A549 (cell line): ENCODE results near the gene BASP1.

Experiments used
- CHD2 ChIP-seq: fragments of 150-350 bp; IDR thresholded peaks from 2 replicates; pipeline ENCODE4 v1.6.1; 2014; ENCODE audit warnings: low read length; ENCODE audit not compliant: partially characterized antibody
- CTCF ChIP-seq: fragments of >200 bp; sonication (Bioruptor Twin); formaldehyde crosslinking; IDR thresholded peaks from 3 replicates; pipeline ENCODE4 v1.5.1; 2016
- ESRRA ChIP-seq: fragments of 150-350 bp; IDR thresholded peaks from 2 replicates; pipeline ENCODE4 v1.6.1; 2014; ENCODE audit warnings: mild to moderate bottlenecking, low read length, borderline replicate concordance
- FOXS1 ChIP-seq: fragments of 250-450 bp; sonication (Bioruptor Pico); IDR thresholded peaks from 2 replicates; pipeline ENCODE4 v1.5.0; 2020; ENCODE audit warnings: mild to moderate bottlenecking, moderate library complexity
- MAX ChIP-seq: IDR thresholded peaks from 2 replicates; pipeline ENCODE4 v1.6.1; 2012
- MAZ ChIP-seq: fragments of 150-350 bp; IDR thresholded peaks from 2 replicates; pipeline ENCODE4 v1.6.1; 2014; ENCODE audit warnings: antibody characterized with exemption, low read depth, low read length, borderline replicate concordance
- NFE2L2 ChIP-seq: fragments of 150-350 bp; conservative IDR thresholded peaks from 2 replicates; pipeline ENCODE4 v1.6.1; 2014; ENCODE audit warnings: low read length
- POLR2A ChIP-seq: IDR thresholded peaks from 2 replicates; pipeline ENCODE4 v1.6.1; 2012; ENCODE audit warnings: mild to moderate bottlenecking, low read length
- RFX5 ChIP-seq: fragments of 450-650 bp; IDR thresholded peaks from 2 replicates; pipeline ENCODE4 v1.7.1; 2014; ENCODE audit warnings: antibody characterized with exemption, mild to moderate bottlenecking, moderate library complexity
- SREBF2 ChIP-seq: fragments of 450-650 bp; IDR thresholded peaks from 2 replicates; pipeline ENCODE4 v1.6.1; 2014; ENCODE audit warnings: mild to moderate bottlenecking, moderate library complexity

GRCh38 chr5:17292434-17293015, 75.1 kb downstream of the BASP1 start:
- no peak for TF ChIP-seq CHD2
- no peak for TF ChIP-seq MAZ
- TF ChIP-seq CTCF: no peak
- no peak for TF ChIP-seq FOXS1
- TF ChIP-seq ESRRA: no peak
- TF ChIP-seq SREBF2: no peak
- no peak for TF ChIP-seq RFX5
- no peak for TF ChIP-seq MAX
- TF ChIP-seq NFE2L2: no peak
- TF ChIP-seq POLR2A: no peak
